ENCODE data around the gene RGS1. TPM values are rescaled to one million over a fixed set of nuclear protein-coding genes. Genes with fewer than 3 reads are reported as not detected.

Gene RGS1
- total RNA-seq, 1 experiment from 2014 or later: not detected

DNA sequence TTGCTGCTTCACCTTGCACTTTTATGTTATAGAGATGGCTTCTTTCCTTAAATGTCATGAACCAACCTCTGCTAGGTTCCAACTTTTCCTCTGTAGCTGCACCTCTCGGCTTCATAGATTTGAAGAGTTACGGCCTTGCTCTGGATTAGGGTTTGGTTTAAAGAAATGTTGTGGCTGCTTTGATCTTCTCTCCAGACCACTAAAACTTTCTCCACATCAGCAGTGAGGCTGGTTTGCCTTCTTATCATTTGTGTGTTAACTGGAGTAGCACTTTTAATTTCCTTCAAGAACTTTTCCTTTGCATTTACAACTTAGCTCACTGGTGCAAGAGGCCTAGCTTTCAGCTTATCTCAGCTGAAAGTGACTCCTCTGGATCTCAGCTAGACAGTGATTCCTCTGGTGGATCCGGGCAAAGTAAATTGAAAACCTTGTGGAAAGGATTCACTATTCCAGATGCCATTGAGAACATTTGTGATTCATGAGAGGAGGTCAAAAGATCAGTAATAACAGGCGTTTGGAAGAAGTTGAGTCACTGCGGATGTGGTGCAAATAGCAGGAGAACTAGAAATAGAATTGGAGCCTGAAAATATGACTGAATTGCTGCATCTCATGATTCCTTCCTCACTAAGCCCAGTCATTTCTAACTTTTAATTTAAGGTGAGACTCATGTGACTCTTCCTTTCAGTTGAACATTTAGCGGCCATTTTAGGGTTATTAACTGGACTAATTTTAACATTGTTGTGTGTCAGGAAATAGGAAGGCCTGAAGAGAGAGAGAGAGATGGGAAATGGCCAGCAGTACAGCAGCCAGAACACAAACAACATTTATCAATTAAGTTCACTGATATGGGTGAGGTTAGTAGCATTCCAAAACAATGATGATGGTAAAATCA is 16.2 kb upstream of the RGS1 start:
- no TSS peak for BruUV-seq (replicated peaks)
- CTCF ChIA-PET: no interaction called here

GRCh38 chr1:192561301-192561700 is 14.3 kb upstream of the RGS1 start:
- POLR2A ChIA-PET (ENCODE audit: unreplicated experiment): no interaction called here
- DNase-seq: no peak
- intact Hi-C loops (cut with micrococcal nuclease): no loop called here

More for the DNA sequence above, 16.2 kb upstream of the RGS1 start:
- peak overlapping the region; percentile 75 for H3K4me2 ChIP-seq (ENCODE audit: low read length)
- no peaks in the 10 kb centered on the region for H3K27me3 ChIP-seq (ENCODE audit: low read length)
- H3K27ac ChIP-seq (ENCODE audit: low read length): peak overlapping the region; percentile 94
- no peaks in the 10 kb centered on the region for H3K9me2 ChIP-seq (replicated peaks; ENCODE audit: low read length)
- H3K9me3 ChIP-seq (ENCODE audit: low read length): no peaks in the 10 kb centered on the region
- peaks cover 23% of the 10 kb centered on the region for H3K4me1 ChIP-seq (ENCODE audit: insufficient read depth, low read length)
- peak overlapping the region; percentile 56 for H3K9ac ChIP-seq (ENCODE audit: low read length)
- no peaks in the 10 kb centered on the region for H3K79me2 ChIP-seq (ENCODE audit: low read length)
- POLR2A ChIA-PET (ENCODE audit: unreplicated experiment): no interaction called here
- H3K4me3 ChIP-seq (ENCODE audit: low read length): peak overlapping the region; percentile 31; the same call in 1 of the 2 replicates
- H3F3A ChIP-seq (ENCODE audit: low read length, unreplicated experiment): no peaks in the 10 kb centered on the region
- no peaks in the 10 kb centered on the region for H3K36me3 ChIP-seq (ENCODE audit: low read depth, low read length)
- peak overlapping the region; percentile 67 for H2AFZ ChIP-seq (ENCODE audit: low read length)
- ATAC-seq (peak; percentile 87), DNase-seq (peak; percentile 89)
- H4K20me1 ChIP-seq (ENCODE audit: low read length): no peaks in the 10 kb centered on the region
- intact Hi-C loops (cut with micrococcal nuclease): loop anchor here (1.0 to 5.0 kb wide), 2 partner anchors 20 to 42 kb away; no protein-coding TSS in a partner anchor
- TF ChIP-seq EZH2 (IDR thresholded peaks at IDR 0.05; ENCODE audit: low read length, unreplicated experiment): no peak
- no peak for TF ChIP-seq EZH2phosphoT487 (IDR thresholded peaks at IDR 0.05; ENCODE audit: borderline replicate concordance, low read length)
- TF ChIP-seq, protein P1, sequence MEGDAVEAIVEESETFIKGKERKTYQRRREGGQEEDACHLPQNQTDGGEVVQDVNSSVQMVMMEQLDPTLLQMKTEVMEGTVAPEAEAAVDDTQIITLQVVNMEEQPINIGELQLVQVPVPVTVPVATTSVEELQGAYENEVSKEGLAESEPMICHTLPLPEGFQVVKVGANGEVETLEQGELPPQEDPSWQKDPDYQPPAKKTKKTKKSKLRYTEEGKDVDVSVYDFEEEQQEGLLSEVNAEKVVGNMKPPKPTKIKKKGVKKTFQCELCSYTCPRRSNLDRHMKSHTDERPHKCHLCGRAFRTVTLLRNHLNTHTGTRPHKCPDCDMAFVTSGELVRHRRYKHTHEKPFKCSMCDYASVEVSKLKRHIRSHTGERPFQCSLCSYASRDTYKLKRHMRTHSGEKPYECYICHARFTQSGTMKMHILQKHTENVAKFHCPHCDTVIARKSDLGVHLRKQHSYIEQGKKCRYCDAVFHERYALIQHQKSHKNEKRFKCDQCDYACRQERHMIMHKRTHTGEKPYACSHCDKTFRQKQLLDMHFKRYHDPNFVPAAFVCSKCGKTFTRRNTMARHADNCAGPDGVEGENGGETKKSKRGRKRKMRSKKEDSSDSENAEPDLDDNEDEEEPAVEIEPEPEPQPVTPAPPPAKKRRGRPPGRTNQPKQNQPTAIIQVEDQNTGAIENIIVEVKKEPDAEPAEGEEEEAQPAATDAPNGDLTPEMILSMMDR (conservative IDR thresholded peaks at IDR 0.05; ENCODE audit: low read depth, low read length): no peak

More at GRCh38 chr1:192561301-192561700, 14.3 kb upstream of the RGS1 start:
- Histone ChIP-seq H3K9me2 (replicated peaks; ENCODE audit: low read length) (no peaks in the 10 kb centered on the region), H3K4me1 (ENCODE audit: insufficient read depth, low read length) (peaks cover 23% of the 10 kb centered on the region), H3F3A (ENCODE audit: low read length, unreplicated experiment) (no peaks in the 10 kb centered on the region), H3K4me3 (ENCODE audit: low read length) (no peak overlapping the region), H2AFZ (ENCODE audit: low read length) (no peak overlapping the region), H4K20me1 (ENCODE audit: low read length) (no peaks in the 10 kb centered on the region), H3K9ac (ENCODE audit: low read length) (no peak overlapping the region), H3K27me3 (ENCODE audit: low read length) (no peaks in the 10 kb centered on the region), H3K4me2 (ENCODE audit: low read length) (no peak overlapping the region), H3K79me2 (ENCODE audit: low read length) (no peaks in the 10 kb centered on the region), H3K9me3 (ENCODE audit: low read length) (no peaks in the 10 kb centered on the region), H3K36me3 (ENCODE audit: low read depth, low read length) (no peaks in the 10 kb centered on the region), H3K27ac (ENCODE audit: low read length) (no peak overlapping the region)
- CTCF ChIA-PET: no interaction called here
- TF ChIP-seq, protein P1 (conservative IDR thresholded peaks at IDR 0.05; ENCODE audit: low read depth, low read length): no peak
- TF ChIP-seq EZH2 (IDR thresholded peaks at IDR 0.05; ENCODE audit: low read length, unreplicated experiment): no peak
- TF ChIP-seq EZH2phosphoT487 (IDR thresholded peaks at IDR 0.05; ENCODE audit: borderline replicate concordance, low read length): no peak
- no TSS peak for BruUV-seq (replicated peaks)
- ATAC-seq: no peak
